ENCODE results near the gene DVL1.
"Not testable (repeated sequence)": the region's sequence is repeated elsewhere in the genome, so short reads cannot be mapped to it uniquely, and the experiment has no call there.

DVL1 gene

DNA sequence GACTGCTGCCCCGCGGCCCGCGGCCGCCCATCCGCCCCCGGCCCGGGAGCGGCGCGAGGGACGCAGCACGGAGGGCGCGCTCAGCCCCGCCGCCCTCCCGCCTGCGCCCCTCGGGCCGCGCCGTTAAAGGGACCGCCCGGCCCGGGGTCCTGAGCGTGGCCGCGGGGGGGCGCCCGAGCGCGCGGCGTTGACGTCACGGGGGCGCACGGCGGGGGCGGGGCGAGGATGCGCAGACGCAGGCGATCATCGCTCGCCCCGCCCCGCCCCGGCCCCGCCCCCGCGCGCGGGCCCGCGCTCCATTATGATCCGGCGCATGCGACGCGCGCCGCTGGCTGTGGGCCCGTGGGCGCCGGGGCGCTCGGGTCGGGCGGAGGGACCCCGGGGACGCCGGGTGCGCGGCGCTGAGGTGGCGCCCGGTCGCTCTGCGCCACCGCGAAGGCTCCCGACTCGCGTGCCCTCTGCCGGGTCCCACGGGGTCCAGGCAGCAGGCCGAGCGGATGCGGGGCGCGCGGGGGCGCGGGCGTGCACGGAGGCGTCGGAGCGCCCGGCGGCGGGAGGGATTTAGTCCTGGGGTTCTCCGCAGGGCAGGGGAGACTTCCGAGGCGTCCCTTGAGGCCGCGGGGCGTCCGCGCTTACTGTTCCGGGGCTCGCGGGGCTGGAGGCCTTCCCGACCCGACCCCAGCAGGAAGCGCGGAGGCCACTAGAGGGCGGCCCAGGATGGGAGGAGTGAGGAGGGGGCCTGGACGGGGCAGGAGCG, at the start of gene DVL1:
Gene DVL1 (minus strand): TSS at position 163 of the 757 bp plus-strand sequence. CDS start 353 bp downstream, outside the sequence.
- peak; percentile 46 to 70 (median 66) for DNase-seq

DNA sequence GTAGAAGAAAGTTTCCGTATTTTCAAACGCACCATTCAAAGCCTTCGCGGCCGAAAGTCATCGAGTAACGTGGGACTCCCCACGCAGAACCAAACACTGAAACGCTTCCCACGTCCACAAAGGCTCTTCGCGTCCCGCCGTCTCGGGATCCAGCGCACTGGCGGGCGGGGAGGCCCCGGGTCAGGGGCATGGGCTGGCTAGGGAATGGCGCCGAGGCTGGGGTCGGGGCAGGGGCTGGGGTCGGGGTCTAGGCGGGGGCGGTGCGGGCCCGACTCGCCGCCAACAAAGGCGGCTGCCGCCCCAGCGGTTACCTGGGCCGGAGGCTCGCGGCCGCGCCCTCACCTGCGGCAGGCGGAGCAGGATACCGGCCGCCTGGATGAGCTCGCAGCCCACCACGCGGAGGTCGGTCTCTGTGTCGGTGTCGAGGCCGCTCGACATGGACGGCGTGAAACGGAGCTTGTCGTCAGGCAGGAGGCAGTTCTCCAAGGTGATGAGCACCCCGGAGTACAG, 49.5 kb upstream of the DVL1 start:
- no peak for DNase-seq

GRCh38 chr1:1397839-1398523, 48.8 kb upstream of the DVL1 start:
- no peak for DNase-seq

- DNase-seq: no peak
Measured at GRCh38 chr1:1395166-1395565, 45.9 kb upstream of the DVL1 start.

DNA sequence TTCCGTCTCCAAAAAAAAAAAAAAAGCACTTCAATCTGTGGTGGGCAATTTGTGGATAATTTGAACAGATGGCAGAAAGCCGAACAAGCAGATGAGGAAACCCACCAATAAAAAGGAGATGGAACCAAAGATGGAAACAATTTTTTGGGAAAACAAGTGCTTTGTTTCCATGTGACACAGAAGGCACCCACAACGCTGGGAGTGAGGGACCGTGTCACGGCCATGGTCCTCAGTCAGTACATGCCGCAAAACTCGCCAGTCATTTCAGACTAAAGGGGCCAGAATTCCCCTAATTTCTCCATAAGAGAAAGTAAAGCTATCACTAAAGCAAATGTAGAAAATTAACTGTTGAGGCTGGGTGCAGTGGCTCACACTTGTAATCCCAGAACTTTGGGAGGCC, 44.9 kb upstream of the DVL1 start:
- DNase-seq: no peak

GRCh38 chr1:1393428-1393827, 44.2 kb upstream of the DVL1 start:
- no peak for DNase-seq

DNA sequence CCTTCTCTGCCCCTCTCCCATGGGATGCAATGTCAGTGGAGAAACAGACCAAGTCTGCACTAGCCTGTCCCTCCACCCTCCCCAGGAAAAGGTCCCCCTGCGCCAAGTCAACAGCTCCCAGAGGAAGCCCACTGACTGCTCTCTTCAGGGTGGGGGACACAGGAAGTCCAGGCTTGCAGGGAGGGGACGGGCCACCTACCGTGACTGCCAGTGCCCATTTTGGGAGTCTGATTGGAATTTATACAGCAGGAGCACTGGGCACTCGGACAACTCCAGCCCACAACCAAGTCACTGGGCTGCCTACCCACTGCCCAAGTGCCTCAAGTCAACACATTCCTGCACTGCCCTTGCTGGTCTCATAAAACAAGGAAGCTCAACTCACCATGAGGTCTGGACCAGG, 43.8 kb upstream of the DVL1 start:
- no peak for DNase-seq

DNA sequence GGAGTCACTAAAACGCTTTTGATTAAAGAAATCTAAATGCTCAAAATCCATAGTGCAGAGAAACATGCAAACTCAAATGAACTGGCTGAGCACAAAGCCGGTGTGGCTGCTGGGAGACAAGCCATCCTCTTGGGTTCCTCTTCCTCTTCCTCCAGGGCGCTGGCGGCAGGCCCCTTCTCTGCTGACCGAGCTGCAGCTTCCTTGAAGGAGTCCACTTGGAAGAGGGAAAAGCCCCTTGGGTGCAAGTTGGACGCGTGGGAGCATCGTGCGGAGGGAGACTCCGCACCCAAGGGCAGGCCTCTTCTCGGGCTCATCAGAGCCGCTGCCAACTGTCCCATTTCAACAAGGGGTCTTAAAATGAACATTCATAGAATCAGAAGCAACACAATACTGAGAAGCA, 42.0 kb upstream of the DVL1 start:
- DNase-seq: no peak

GRCh38 chr1:1390675-1391074, 41.5 kb upstream of the DVL1 start:
- no peak for DNase-seq

- DNase-seq: no peak
Measured at GRCh38 chr1:1388078-1388472, 38.9 kb upstream of the DVL1 start.

GRCh38 chr1:1387098-1388077, 38.2 kb upstream of the DVL1 start:
- no peak for DNase-seq

- DNase-seq: no peak
Measured at GRCh38 chr1:1385931-1386330, 36.7 kb upstream of the DVL1 start.

- not testable (repeated sequence) for DNase-seq
Measured at GRCh38 chr1:1385339-1385738, 36.1 kb upstream of the DVL1 start.

GRCh38 chr1:1381294-1381693, 32.1 kb upstream of the DVL1 start:
- no peak for DNase-seq

DNA sequence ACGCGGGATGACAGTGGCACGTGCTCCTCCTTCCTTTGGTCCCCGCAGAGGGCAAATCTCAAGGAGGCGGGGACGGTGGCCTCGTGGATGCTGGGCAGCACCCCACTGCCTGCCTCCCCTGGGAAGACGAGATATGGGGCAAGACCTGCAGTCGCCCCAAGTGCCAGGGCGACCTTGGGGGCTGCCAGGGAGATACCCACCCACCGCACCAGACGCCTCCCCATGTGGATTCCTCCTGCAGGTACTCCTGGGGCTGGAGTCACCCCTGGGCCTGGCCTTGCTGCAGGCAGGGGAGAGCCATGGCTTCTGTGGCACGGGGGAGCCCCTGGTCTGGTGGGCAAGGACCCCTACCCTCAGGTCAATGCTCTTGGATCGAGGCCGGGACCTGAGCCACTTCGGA, 31.6 kb upstream of the DVL1 start:
- DNase-seq: no peak

DNA sequence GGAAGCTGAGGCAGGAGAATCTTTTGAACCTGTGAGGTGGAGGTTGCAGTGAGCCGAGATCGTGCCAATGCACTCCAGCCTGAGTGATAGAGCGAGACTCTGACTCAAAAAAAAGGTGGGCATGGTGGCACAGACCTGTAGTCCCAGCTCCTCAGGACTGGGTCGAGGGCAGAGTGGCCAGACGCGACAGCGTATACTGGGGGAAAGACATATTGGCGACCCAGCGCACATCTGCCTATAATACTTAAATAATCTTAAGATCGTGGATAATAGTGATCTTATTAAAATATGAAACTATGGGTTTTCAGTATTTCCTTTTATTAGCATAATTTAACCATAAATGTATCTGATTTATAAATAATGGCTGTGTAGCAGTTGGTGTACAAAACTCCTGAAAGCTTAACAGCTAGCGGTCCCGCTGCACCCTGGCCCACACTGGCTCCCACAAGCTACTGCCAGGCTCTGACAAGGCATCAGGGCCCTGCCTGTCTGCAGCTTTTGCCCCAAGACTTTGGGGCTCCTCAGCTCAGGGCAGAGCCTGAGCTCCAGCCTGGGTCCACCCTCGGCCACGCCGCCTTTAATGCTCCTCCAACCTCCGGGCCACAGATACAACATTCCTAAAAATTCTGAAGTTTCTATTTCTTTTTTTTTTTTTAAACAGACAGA, 28.5 kb upstream of the DVL1 start:
- DNase-seq: no peak

GRCh38 chr1:1376551-1377226, 27.5 kb upstream of the DVL1 start:
- DNase-seq: no peak

DNA sequence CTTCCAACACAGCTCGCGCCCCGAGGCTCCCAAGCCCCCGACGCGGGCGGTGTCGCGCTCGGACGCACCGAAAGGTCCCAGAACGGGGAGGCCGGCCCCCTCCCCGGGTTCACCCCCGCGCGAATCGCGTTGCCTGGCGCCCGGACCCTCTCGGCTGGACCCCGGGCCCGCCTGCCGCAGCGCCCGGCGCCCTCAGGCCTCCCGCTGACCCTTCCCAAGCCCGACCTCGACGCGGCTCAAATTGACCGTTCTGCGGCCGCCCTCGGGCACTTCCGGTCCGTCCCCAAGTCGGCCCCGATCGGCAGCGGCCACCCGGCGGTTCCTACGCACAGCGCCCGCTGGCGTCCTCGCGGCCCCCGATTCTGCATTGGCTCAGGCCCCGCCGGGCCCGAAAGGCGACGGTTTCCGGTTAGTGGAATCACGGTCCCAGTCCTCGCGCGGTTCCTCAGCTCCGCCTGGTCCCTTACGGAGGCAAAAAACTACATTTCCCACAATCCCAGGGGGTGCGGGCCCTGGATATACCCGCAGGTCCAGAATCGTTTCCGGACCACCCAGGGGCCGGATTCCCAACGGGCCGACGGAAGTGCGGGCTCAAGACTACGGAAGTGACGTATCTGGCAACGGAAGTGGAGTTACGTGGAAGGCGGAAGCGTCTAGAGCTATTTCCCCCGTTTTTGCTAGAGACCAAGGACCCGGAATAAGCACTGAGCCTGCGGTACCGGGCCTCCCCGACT, 25.9 kb upstream of the DVL1 start, which contains the start of gene AURKAIP1:
Gene AURKAIP1 (minus strand): TSS at position 279 of the 734 bp plus-strand sequence. CDS start 451 bp downstream, outside the sequence.
- peak; percentile 88 to 93 (median 91) for DNase-seq

DNA sequence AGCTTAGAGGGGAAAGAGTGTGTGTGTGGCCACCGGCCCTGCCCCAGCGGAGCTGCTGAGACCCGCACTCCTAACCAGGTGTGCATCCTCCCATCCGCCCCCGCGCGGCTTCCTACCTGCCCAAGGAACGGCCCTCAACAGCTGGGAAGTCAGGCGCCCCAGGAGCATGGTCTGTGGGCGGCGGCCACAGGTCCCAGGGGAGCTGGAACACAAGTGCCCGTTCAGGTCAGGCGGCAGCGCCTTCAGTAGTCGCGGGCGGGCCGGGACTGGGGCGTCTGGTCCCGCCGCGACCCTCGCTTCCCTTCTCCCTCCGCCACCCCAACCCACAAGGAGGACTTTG, 25.3 kb upstream of the DVL1 start:
- no peak for DNase-seq

GRCh38 chr1:1373815-1374588, 24.8 kb upstream of the DVL1 start:
- DNase-seq: no peak
